ENCODE results near the gene TBC1D22A. TPM values are rescaled to one million over a fixed set of nuclear protein-coding genes. Genes with fewer than 3 reads are reported as not detected.

Gene TBC1D22A
- total RNA-seq, 2 donors from 2014 or later = 21.0 to 27.9 TPM

DNA sequence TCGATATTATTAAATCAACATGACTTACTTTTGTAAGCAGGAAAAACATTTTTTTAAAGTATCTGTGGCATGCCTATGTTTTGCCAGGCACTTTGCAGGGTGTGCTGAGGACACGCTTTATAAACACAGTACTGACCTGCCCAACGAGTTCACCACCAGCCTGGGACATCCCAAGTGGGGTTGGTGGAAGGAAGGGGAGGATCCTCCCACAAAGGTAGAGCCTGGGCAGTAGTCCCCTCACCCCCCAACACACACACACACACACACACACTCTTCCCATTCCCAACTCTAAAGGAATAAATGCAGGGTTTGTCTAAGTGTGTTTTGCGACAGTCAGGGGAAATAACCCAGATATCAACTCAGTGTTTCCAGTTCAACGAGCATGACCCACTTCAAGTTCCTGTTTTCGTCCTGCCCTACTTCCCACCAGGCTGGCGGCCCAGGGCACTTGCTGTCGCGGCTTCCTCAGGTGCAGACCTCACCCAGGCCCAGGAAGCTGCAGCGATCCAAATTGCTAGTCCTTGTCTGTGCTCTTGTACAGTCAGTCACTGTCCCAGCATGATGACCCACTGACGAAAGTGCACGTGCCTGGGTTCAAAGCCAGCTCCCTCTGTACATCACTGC, 27.5 kb upstream of the TBC1D22A start:
- peaks cover 22% of the 10 kb centered on the region for H3K4me1 Mint-ChIP-seq
- TF ChIP-seq, protein P1, sequence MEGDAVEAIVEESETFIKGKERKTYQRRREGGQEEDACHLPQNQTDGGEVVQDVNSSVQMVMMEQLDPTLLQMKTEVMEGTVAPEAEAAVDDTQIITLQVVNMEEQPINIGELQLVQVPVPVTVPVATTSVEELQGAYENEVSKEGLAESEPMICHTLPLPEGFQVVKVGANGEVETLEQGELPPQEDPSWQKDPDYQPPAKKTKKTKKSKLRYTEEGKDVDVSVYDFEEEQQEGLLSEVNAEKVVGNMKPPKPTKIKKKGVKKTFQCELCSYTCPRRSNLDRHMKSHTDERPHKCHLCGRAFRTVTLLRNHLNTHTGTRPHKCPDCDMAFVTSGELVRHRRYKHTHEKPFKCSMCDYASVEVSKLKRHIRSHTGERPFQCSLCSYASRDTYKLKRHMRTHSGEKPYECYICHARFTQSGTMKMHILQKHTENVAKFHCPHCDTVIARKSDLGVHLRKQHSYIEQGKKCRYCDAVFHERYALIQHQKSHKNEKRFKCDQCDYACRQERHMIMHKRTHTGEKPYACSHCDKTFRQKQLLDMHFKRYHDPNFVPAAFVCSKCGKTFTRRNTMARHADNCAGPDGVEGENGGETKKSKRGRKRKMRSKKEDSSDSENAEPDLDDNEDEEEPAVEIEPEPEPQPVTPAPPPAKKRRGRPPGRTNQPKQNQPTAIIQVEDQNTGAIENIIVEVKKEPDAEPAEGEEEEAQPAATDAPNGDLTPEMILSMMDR (conservative IDR thresholded peaks at IDR 0.05) = no peak
- Histone ChIP-seq H3K4me3 (ENCODE audit: low read length) (no peak overlapping the region), H3K27ac (ENCODE audit: low read depth, low read length) (no peak overlapping the region), H3K9me3 (ENCODE audit: control insufficient read depth, low read length) (no peaks in the 10 kb centered on the region), H3K4me1 (ENCODE audit: control insufficient read depth, insufficient read depth, low read length) (peaks cover 9% of the 10 kb centered on the region), H3K36me3 (ENCODE audit: control insufficient read depth, insufficient read depth, low read length) (no peaks in the 10 kb centered on the region), H3K27me3 (ENCODE audit: control insufficient read depth, insufficient read depth, low read length, poor library complexity, severe bottlenecking) (no peaks in the 10 kb centered on the region), H3K9ac (ENCODE audit: extremely low read depth, low read length, poor library complexity, severe bottlenecking) (no peak overlapping the region)
- H3K27ac Mint-ChIP-seq = no peak overlapping the region
- H3K36me3 Mint-ChIP-seq (ENCODE audit: low read depth) = peaks cover 14% of the 10 kb centered on the region
- DNase-seq = no peak
- 90 to 95% methylated on average over 10 to 12 of the region's 12 CpGs for WGBS, 2 experiments (ENCODE audit: insufficient coverage in 1 of 2, insufficient read length in 1 of 2)
- H3K9me3 Mint-ChIP-seq = no peaks in the 10 kb centered on the region
- no peaks in the 10 kb centered on the region for H3K27me3 Mint-ChIP-seq (ENCODE audit: insufficient read depth)
- H3K4me3 Mint-ChIP-seq = no peak overlapping the region

DNA sequence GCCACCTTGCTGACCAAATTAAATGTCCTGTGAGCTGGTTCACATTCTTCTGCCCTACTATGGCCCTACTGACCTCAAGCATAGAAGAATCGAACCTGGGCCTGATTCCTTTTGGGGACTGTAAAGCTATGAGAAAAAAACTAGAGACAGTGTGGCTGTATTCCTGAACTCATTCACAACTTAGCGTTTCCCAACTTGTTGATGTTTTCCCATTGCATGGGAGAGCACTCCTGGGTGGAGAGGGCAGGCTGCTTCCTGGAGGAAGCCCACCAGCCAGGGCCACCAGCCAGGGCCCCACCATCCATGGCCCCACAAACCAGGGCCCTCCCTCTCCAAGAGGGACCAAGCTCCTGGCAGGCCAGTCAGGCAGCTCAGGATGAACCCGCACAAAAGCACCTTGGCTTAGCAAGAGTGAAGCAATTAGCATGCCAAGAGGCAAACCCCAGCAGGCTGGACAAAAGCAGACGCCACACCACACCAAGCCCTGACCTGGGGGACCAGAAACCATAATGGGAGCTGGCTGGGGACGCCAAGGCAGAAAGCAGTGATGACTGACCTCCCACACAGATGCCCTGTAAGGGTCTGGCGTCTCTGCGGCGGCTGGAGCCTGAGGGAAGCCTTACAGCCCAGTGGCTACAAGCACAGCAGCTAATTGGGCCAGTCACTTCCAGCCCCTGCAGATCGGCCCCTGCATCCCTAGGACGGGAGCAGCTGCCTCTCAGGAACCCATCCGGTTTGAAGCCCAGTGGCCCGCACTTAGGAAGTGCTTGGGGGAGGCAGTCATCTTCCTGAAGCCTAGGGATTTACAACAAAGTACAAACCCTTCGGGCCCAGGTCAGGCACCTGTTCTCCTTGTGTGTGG, 26.5 kb upstream of the TBC1D22A start:
- Histone ChIP-seq H3K9ac (ENCODE audit: extremely low read depth, low read length, poor library complexity, severe bottlenecking) (no peak overlapping the region), H3K27me3 (ENCODE audit: control insufficient read depth, insufficient read depth, low read length, poor library complexity, severe bottlenecking) (no peaks in the 10 kb centered on the region), H3K27ac (ENCODE audit: low read depth, low read length) (no peak overlapping the region), H3K4me3 (ENCODE audit: low read length) (peak overlapping the region; percentile 95), H3K36me3 (ENCODE audit: control insufficient read depth, insufficient read depth, low read length) (no peaks in the 10 kb centered on the region), H3K4me1 (ENCODE audit: control insufficient read depth, insufficient read depth, low read length) (peaks cover 9% of the 10 kb centered on the region), H3K9me3 (ENCODE audit: control insufficient read depth, low read length) (no peaks in the 10 kb centered on the region)
- TF ChIP-seq, protein P1 (conservative IDR thresholded peaks at IDR 0.05) = no peak
- Mint-ChIP-seq H3K27me3 (ENCODE audit: insufficient read depth) (no peaks in the 10 kb centered on the region), H3K36me3 (ENCODE audit: low read depth) (peaks cover 8% of the 10 kb centered on the region), H3K4me1 (peaks cover 24% of the 10 kb centered on the region), H3K27ac (no peak overlapping the region), H3K4me3 (peak overlapping the region; percentile 81), H3K9me3 (no peaks in the 10 kb centered on the region)
- 74 to 81% methylated on average over 4 to 13 of the region's 13 CpGs for WGBS, 2 experiments (ENCODE audit: insufficient coverage in 1 of 2, insufficient read length in 1 of 2)
- DNase-seq = peak; percentile 59

DNA sequence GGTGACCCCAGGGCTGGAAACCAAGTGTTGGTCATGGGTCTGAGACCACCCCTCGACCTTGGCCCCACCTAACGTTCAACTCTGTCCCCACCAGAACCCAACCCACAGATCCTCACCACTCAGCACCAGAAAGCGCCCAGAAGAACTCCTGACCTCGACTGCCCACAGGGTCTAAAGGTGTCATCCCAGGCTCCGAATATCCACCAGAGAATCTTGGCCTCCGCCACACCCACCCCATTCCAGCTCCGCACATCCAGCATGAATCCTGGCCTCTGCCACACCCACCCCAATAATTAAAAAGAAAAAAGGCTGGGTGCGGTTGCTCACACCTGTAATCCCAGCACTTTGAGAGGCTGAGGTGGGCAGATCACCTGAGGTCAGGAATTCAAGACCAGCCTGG, 25.7 kb upstream of the TBC1D22A start:
- Histone ChIP-seq H3K27ac (ENCODE audit: low read depth, low read length) (no peak overlapping the region), H3K4me1 (ENCODE audit: control insufficient read depth, insufficient read depth, low read length) (peaks cover 9% of the 10 kb centered on the region), H3K36me3 (ENCODE audit: control insufficient read depth, insufficient read depth, low read length) (no peaks in the 10 kb centered on the region), H3K9ac (ENCODE audit: extremely low read depth, low read length, poor library complexity, severe bottlenecking) (peak overlapping the region; percentile 60), H3K4me3 (ENCODE audit: low read length) (peak overlapping the region; percentile 95), H3K27me3 (ENCODE audit: control insufficient read depth, insufficient read depth, low read length, poor library complexity, severe bottlenecking) (no peaks in the 10 kb centered on the region), H3K9me3 (ENCODE audit: control insufficient read depth, low read length) (no peaks in the 10 kb centered on the region)
- no peaks in the 10 kb centered on the region for H3K27me3 Mint-ChIP-seq (ENCODE audit: insufficient read depth)
- H3K27ac Mint-ChIP-seq = peak overlapping the region; percentile 69
- H3K9me3 Mint-ChIP-seq = no peaks in the 10 kb centered on the region
- no peak for DNase-seq
- 88 to 90% methylated on average over 5 to 8 of the region's 8 CpGs for WGBS, 2 experiments (ENCODE audit: insufficient coverage in 1 of 2, insufficient read length in 1 of 2)
- peaks cover 4% of the 10 kb centered on the region for H3K36me3 Mint-ChIP-seq (ENCODE audit: low read depth)
- H3K4me1 Mint-ChIP-seq = peaks cover 21% of the 10 kb centered on the region
- TF ChIP-seq, protein P1 (conservative IDR thresholded peaks at IDR 0.05) = no peak
- H3K4me3 Mint-ChIP-seq = peak overlapping the region; percentile 81

All from endodermal cell (in vitro differentiated cells).